Skin of body (tissue), 2 donors: ENCODE results near the gene ETDA. TPM values are rescaled to one million over a fixed set of nuclear protein-coding genes. Genes with fewer than 3 reads are reported as not detected.
A peak's percentile ranks its signal among the peaks of the same experiment; 100 is the strongest.
"Not testable (repeated sequence)": the region's sequence is repeated elsewhere in the genome, so short reads cannot be mapped to it uniquely, and the experiment has no call there.

Source experiments
- DNase-seq: peaks from one replicate; lab custom pipeline; 2025; lab: John Stamatoyannopoulos, UW
- total RNA-seq: library from RNA; depleted of rRNA; stranded (reverse); fragments of >200 nt; gene quantifications from one replicate; pipeline ENCODE4 v1.2.3, GENCODE V29; 2014

The ETDA gene
- not detected for total RNA-seq

DNA sequence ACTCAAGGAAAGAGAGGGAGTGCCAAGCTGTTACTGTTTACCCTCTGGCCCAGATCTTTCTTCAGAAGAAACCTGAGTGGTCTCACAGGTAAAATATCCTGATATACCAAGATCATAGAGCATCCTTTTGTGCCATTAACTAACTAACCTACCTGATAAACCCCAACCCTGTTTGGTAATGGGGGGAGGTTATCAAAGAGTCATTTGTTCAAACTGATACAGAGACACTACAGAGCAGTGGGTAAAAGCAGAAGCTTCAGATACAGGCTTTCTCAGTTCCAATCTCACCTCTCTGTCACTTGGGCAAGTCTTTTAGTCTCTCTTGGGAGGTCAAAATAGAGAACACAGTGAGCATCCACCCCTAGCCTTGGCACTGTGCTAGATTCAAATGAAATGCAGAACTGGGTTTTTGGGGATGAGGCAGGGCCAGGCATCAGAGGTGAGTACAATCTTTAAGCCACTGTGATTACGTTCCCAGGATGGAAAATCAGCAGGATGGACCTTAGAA lies at the start of gene ETDA:
ETDA (plus strand) TSS at position 51 of the 508 bp plus-strand sequence. CDS start 1,216 bp downstream, outside the sequence.
- not testable (repeated sequence) for DNase-seq

DNA sequence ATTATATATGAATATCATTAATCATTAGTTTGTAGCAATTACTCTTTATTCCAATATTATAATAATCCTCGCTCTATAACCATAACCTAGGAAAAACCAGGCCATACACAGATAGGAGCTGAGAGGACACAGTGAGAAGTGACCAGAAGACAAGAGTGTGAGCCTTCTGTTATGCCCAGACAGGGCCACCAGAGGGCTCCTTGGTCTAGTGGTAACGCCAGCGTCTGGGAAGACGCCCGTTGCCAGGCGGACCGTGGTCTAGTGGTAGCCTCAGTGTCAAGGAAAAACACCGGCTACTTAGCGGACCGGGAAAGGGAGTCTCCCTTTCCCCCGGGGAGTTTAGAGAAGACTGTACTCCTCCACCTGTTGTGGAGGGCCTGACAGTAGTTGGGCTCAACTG lies 45.4 kb upstream of the ETDA start:
- not testable (repeated sequence) for DNase-seq

DNA sequence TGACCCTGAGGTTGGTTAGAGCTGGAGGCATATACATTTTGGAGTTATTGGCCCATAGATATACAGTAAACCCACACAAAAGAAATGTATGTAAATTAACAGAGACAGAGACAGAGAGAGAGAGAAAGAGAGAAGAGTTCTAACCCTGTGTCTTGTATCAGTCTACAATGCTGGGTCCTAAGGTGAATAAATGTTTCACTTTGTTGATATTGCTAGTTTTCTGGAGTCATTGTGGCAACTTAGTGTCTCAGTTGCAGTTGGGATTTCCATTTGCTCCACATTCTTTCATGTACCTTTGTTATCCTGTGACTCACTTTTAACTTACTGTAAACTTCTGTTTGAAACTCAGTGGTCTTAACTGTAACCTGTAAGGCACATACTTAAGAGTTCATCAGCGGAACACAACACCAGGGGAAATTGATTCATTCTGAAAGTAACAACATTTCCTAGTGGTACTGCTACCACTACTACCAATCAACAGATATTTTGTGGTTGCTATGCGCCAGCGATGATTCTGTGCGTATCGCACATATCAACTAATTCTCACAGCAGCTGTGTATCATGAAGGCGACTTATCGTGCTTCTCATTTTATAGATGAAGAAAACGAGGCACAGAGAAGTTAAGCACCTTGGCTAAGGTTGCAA lies 38.5 kb upstream of the ETDA start:
- DNase-seq, result no peak

DNA sequence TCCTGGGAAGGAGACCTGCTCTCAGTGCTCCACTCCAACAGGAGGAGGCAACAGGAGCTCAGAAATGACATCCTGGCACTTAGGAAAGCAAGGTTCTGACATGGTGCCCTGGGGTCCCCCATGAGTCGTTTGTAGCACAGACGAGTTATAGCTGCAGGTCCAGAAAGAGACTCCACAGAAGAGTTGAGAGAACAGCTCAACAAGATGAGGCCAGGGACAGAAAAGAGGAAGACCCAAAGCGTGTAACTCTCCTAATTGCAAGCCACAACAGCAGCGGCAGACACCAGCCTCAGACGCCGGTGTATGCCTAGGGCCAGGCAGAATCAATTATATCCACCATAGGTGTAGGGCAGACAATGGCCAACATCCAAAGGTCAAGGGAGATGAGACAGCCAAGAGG lies 5.9 kb upstream of the ETDA start:
- not testable (repeated sequence) for DNase-seq

DNA sequence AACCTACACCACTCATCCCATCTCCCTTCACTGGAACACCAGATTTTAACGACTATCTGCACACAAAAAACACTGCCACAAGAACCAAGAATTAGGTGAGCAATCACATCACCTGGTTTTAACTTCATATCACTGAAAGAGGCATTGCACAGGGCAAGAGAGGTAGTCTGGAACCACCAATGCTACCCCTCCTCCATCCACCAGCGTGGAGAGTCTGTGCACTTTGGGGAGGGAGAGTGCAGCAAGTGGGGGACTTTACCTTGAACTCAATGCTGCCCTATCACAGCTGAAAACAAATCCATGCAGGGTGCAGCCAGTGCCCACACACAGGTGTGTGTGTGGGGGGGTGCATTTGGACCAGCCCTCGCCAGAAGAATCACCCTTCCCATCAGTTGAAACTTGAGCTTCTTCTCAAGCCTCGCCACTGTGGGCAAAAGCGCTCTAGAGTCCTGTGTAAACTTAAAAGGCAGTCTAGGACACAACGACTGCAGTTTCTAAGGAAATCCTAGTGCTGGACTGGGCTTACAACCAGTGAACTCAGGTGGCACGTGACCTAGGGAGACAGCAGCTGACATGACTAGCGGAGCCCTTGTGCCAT lies 4.3 kb downstream of the ETDA start:
- not testable (repeated sequence) for DNase-seq

DNA sequence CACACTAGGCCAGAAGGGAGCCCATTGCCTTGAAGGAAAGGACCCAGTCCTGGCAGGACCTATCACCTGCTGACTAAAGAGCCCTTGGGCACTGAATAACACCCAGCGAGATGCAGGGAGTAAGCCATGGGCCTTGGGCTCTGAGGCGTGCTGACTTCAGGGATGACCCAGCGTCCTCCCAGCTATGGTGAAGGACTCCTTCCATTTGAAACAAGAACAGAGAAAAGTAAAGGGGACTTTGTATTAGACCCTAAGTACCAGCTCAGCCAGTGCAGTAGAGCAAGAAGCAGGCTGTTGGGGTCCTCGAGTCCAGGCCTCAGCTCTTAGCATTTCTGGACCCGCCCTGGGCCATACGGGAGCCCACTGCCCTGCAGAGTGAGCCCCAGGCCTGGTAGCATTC lies 5.1 kb downstream of the ETDA start:
- no peak for DNase-seq

DNA sequence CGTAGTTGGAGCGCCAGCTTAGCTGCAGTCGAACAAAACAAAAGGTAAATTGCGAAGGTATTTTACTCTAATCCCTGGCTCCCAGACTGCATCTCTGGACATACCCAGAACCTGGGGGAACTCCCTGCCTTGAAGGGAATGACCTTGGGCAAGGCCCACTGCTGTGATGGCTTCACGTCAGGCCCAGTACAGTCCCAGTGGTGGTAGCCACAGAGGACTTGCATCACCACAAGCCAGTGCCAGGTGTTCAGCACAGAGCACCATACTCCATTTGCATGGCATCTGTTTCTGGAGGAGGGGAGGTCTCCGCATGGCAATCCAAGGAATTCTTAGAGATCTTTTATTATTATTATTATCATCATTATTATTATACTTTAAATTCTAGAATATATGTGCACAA lies 5.6 kb downstream of the ETDA start:
- no peak for DNase-seq

DNA sequence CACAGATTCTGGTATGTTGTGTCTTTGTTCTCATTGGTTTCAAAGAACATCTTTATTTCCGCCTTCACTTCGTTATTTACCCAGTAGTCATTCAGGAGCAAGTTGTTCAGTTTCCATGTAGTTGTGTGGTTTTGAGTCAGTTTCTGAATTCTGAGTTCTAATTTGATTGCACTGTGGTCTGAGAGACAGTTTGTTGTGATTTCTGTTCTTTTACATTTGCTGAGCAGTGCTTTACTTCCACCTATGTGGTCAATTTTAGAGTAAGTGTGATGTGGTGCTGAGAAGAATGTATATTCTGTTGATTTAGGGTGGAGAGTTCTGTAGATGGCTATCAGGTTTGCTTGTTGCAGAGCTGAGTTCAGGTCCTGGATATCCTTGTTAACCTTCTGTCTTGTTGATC lies 9.1 kb downstream of the ETDA start:
- DNase-seq, result not testable (repeated sequence)

DNA sequence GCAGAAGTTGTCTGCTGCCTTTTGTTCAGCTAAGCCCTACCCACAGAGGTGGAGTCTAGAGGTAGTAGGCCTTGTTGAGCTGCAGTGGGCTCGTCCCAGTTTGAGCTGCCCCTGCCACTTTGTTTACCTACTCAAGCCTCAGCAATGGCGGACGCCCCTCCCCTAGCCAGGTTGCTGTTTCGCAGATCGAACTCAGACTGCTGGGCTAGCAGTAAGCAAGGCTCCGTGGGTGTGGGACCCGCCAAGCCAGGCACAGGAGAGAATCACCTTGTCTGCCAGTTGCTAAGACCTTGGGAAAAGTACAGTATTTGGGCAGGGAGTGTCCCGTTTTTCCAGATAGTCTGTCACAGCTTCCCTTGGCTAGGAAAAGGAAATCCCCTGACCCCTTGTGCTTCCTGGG lies 11.5 kb downstream of the ETDA start:
- not testable (repeated sequence) for DNase-seq

DNA sequence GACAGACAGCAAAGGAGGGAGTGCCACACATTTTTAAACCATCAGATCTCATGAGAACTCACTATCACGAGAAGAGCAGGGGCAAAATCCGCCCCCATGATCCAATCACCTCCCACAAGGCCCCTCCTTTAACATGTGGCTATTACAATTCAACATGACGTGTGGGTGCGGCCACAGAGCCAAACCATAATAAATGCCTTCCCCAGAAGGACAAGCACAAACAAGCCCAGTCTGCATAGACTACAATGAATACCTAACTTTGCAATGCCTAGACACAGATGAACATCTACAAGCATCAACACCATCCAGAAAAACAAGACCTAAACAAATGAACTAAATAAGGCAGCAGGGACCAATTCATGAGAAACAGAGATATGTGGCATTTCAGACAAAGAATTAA lies 12.3 kb downstream of the ETDA start:
- no peak for DNase-seq

DNA sequence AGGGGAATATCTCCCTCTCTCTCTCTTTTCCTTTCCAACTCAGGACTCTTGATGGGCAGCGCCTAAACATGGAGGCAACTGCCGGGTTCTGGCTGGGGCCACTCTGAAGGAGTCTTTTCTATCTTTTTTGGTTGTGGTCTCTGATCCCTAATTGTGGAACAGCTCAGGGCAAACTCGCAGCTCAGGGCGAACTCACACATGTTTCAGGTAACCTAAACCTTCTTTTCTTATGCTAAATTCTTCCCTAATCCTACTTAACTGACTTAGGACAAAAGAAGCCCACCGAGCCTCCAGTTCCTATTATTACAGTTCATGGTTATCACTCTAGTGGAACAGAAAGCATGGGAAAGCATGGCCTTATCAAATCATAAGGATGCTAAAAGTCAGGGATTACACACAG lies 21.3 kb downstream of the ETDA start:
- DNase-seq, result no peak

DNA sequence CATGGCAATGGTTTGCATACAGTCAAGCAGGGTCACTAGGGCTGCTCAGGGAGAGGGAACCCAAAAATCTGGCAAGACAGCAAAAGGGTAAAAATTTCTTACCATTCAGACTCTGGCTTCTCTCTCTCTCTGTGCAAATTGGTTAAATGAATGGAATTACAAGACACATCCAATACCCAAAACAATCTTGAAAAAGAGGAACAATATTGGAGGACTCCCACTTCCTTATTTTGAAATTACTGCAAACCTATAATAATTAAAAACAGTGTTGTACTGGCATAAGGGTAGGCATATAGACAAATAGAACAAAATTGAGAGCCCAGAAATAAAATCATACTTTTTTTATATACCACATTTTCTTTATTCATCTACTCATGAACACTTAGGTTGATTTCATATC lies 24.1 kb downstream of the ETDA start:
- no peak for DNase-seq

DNA sequence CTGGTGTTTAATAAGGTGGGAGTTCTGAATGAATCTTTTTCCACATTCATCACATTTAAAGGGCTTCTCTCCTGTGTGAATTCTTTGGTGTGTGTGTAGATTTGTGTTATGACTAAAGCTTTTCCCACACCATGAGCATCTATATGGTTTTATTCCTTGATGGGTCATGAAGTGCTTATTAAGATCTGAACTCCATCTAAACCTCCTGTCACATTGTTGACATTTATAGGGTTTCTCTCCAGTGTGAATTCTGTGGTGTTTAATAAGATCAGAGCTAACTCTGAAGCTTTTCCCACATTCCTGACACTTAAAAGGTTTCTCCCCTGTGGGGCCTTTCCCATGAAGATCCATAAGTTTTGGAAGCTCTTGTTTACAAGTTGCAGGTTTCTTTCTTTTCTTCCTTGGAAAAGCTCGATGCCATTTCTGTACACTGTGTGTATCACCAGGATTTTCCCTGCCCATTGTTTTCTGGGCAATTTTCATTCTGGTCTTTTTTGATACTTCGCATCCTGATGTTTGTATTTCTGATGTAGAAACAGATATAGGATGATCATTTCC lies 35.5 kb downstream of the ETDA start:
- DNase-seq, result no peak

DNA sequence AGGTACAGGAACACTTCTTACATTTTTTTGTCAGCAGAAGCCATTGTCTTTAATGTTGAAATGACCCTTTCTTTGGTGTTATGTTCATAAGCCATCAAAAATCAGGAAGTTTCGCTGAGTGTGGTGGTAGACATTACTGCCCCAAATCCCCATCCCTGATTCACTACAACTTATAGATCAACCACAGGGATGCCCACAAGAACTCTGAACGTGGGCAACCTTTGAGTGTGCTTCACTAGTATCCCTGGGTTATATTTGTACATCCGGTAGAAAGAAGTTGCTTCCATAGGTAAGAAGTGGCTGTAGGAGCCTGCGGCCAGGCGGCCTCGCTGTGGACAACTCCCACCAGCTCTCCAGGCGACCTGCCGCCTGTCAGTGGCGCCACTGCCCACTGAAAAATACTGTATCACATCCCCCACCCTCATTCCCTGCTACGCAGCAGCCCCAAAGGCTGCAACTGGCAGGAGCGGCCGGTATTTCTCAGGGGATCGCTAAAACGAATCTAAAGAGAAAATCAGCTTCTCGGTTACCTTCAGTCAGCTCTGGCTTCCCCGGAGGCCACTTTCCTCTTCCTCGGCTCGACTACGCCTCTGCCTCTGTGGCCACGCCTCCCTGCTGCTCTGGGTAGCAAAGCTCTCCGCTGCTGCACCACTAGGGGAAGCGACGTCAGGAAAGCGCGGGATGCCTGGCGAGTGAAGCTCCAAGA lies 43.5 kb downstream of the ETDA start:
- peak; percentile 1 for DNase-seq

DNA sequence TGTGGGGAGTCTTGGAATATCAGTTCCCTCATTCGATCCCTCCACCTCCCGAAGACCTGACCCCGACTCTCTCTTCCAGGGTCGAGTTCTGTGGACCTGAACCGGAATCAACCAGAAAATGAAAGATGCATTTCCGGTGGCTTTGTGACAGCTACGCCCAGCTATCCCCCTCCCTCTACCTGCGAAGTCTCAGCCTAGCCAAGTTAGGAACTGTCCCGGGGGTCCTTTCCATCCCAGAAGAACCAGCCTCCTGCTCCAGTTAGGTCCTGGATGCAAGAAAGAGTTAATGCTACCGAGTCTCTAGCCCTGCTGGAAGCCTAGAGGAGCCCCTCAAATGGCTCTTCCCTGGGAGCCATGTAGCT lies 44.1 kb downstream of the ETDA start:
- no peak for DNase-seq

DNA sequence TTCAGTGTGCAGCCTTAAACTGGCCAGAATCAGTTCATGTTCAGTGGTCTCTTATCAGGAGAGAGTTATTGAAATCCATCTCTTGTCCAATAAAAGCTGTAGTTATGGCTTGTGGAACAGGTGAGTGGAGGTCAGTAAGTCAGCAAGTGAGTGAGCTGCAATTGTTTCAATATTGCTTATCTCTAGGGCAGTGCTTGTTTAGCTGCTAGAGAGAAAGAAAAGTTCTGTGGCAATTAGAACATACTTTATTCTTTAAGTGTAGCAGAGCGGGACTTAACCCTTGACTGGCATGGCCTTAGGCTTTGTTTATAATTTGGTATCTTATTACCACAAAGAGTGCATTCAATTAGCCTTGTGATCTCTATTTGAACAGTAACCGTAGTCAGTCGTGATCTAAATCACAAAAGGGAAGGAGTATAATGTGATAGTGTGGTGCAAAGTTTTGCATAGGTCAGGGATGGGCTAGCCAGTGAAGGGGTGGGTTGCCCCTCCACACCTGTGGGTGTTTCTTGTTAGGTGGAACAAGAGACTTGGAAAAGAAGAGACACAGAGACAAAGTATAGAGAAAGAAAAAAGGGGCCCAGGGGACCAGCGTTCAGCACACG lies 50.5 kb downstream of the ETDA start:
- DNase-seq, result no peak

Other genes with a start within 250 kb of the ETDA start
- 3.6 TPM for gene RTL8B, start 229.5 kb upstream of the ETDA start, total RNA-seq
- gene RTL8C, start 219.7 kb upstream of the ETDA start, total RNA-seq, result 21.6 TPM
- 3.6 TPM for gene RTL8A, start 199.9 kb upstream of the ETDA start, total RNA-seq
- gene SMIM10L2B, start 153.3 kb upstream of the ETDA start, total RNA-seq, result 2.0 TPM
- not detected for gene ETDB, start 131.5 kb upstream of the ETDA start, total RNA-seq
- gene CT55, start 80.7 kb upstream of the ETDA start, total RNA-seq, result not detected
- gene ETDC, start 57.4 kb downstream of the ETDA start, total RNA-seq, result not detected
- 11.9 TPM for gene ZNF75D, start 92.0 kb downstream of the ETDA start, total RNA-seq
- gene ZNF449, start 92.7 kb downstream of the ETDA start, total RNA-seq, result 15.4 TPM
- 0.99 TPM for gene SMIM10L2A, start 169.9 kb downstream of the ETDA start, total RNA-seq